MM.1S (cell line): Measurements from ENCODE around the gene TMSB10.

Experiments
- DNase-seq: peaks from one replicate; pipeline ENCODE4 v3.0.0-alpha.2; 2015
- H2AFZ ChIP-seq: fragments of 300-600 bp; sonication (generic); 2 replicates; pipeline ENCODE4 v1.6.0; 2016; ENCODE audit warnings: antibody characterized with exemption, low read length
- H3F3A ChIP-seq: fragments of 300-600 bp; sonication (generic); 2 replicates; pipeline ENCODE4 v1.6.1; 2016; ENCODE audit warnings: mild to moderate bottlenecking, antibody characterized with exemption, low read length, moderate library complexity, mixed read lengths; ENCODE audit not compliant: insufficient read depth
- H3K27ac ChIP-seq: fragments of 300-600 bp; sonication (generic); 2 replicates; pipeline ENCODE4 v1.5.1; 2016; ENCODE audit warnings: mild to moderate bottlenecking, low read length
- H3K27me3 ChIP-seq: fragments of 300-600 bp; sonication (generic); replicated peaks from 2 replicates; pipeline ENCODE4 v1.6.0; 2016; ENCODE audit warnings: low read length; ENCODE audit not compliant: insufficient read depth
- H3K36me3 ChIP-seq: fragments of 300-600 bp; sonication (generic); replicated peaks from 2 replicates; pipeline ENCODE4 v1.6.1; 2016; ENCODE audit warnings: mild to moderate bottlenecking, low read length, mixed read lengths; ENCODE audit not compliant: insufficient read depth
- H3K4me1 ChIP-seq: fragments of 300-600 bp; sonication (generic); 2 replicates; pipeline ENCODE4 v1.6.1; 2016; ENCODE audit warnings: low read length, mixed read lengths
- H3K4me2 ChIP-seq: fragments of 300-600 bp; sonication (generic); 2 replicates; pipeline ENCODE4 v1.6.0; 2016; ENCODE audit warnings: low read depth, low read length
- H3K4me3 ChIP-seq: fragments of 300-600 bp; sonication (generic); 2 replicates; pipeline ENCODE4 v1.5.1; 2016; ENCODE audit warnings: low read length, mixed read lengths
- H3K79me2 ChIP-seq: fragments of 300-600 bp; sonication (generic); 2 replicates; pipeline ENCODE4 v1.6.1; 2016; ENCODE audit warnings: mixed run types, low read length, mixed read lengths
- H3K9ac ChIP-seq: fragments of 300-600 bp; sonication (generic); 2 replicates; pipeline ENCODE4 v1.6.1; 2016; ENCODE audit warnings: low read length, mixed read lengths
- H3K9me2 ChIP-seq: fragments of 300-600 bp; sonication (generic); replicated peaks from 2 replicates; pipeline ENCODE4 v1.6.1; 2016; ENCODE audit warnings: mild to moderate bottlenecking, low read length, mixed read lengths; ENCODE audit not compliant: insufficient read depth
- H3K9me3 ChIP-seq: fragments of 300-600 bp; sonication (generic); replicated peaks from 2 replicates; pipeline ENCODE4 v1.6.1; 2016; ENCODE audit warnings: mild to moderate bottlenecking, low read length, mixed read lengths; ENCODE audit not compliant: insufficient read depth
- H4K20me1 ChIP-seq: fragments of 300-600 bp; sonication (generic); 2 replicates; pipeline ENCODE4 v1.6.1; 2016; ENCODE audit warnings: mild to moderate bottlenecking, low read length, moderate library complexity, mixed read lengths; ENCODE audit not compliant: insufficient read depth
- EZH2 ChIP-seq: fragments of 300-600 bp; sonication (generic); optimal IDR thresholded peaks from 2 replicates; pipeline ENCODE3; 2017; ENCODE audit warnings: low read depth, mild to moderate bottlenecking, antibody characterized with exemption, low read length, mixed read lengths
- EZH2phosphoT487 ChIP-seq: fragments of 300-600 bp; sonication (generic); IDR thresholded peaks from 2 replicates; pipeline ENCODE4 v1.6.1; 2018; ENCODE audit warnings: antibody characterized with exemption, low read length
- TF ChIP-seq, protein P1 (sequence below): fragments of 300-600 bp; sonication (generic); IDR thresholded peaks from 2 replicates; pipeline ENCODE4 v1.5.1; 2016; ENCODE audit warnings: antibody characterized with exemption, low read length, mixed read lengths

TMSB10 gene

GRCh38 chr2:84918430-84918829 is 13.0 kb downstream of the TMSB10 start:
- no peak overlapping the region for H2AFZ ChIP-seq
- no peaks in the 10 kb centered on the region for H3K36me3 ChIP-seq
- DNase-seq: no peak
- no peak overlapping the region for H3K9ac ChIP-seq
- no peaks in the 10 kb centered on the region for H3F3A ChIP-seq
- no peak overlapping the region for H3K27ac ChIP-seq
- H3K9me3 ChIP-seq: no peaks in the 10 kb centered on the region
- H3K27me3 ChIP-seq: no peaks in the 10 kb centered on the region
- no peaks in the 10 kb centered on the region for H4K20me1 ChIP-seq
- H3K9me2 ChIP-seq: no peaks in the 10 kb centered on the region
- no peaks in the 10 kb centered on the region for H3K4me1 ChIP-seq
- no peak for TF ChIP-seq EZH2
- TF ChIP-seq, protein P1, sequence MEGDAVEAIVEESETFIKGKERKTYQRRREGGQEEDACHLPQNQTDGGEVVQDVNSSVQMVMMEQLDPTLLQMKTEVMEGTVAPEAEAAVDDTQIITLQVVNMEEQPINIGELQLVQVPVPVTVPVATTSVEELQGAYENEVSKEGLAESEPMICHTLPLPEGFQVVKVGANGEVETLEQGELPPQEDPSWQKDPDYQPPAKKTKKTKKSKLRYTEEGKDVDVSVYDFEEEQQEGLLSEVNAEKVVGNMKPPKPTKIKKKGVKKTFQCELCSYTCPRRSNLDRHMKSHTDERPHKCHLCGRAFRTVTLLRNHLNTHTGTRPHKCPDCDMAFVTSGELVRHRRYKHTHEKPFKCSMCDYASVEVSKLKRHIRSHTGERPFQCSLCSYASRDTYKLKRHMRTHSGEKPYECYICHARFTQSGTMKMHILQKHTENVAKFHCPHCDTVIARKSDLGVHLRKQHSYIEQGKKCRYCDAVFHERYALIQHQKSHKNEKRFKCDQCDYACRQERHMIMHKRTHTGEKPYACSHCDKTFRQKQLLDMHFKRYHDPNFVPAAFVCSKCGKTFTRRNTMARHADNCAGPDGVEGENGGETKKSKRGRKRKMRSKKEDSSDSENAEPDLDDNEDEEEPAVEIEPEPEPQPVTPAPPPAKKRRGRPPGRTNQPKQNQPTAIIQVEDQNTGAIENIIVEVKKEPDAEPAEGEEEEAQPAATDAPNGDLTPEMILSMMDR: no peak
- no peak for TF ChIP-seq EZH2phosphoT487
- no peaks in the 10 kb centered on the region for H3K79me2 ChIP-seq
- no peak overlapping the region for H3K4me3 ChIP-seq
- H3K4me2 ChIP-seq: no peak overlapping the region

GRCh38 chr2:84919885-84920580 is 14.6 kb downstream of the TMSB10 start:
- H3F3A ChIP-seq: peaks cover 7% of the 10 kb centered on the region
- H3K9ac ChIP-seq: no peak overlapping the region
- TF ChIP-seq, protein P1: no peak
- no peak for TF ChIP-seq EZH2phosphoT487
- no peak for TF ChIP-seq EZH2
- H3K27ac ChIP-seq: no peak overlapping the region
- no peaks in the 10 kb centered on the region for H3K79me2 ChIP-seq
- H3K4me2 ChIP-seq: no peak overlapping the region
- no peaks in the 10 kb centered on the region for H3K36me3 ChIP-seq
- peaks cover 5% of the 10 kb centered on the region for H3K4me1 ChIP-seq
- no peaks in the 10 kb centered on the region for H4K20me1 ChIP-seq
- H3K4me3 ChIP-seq: no peak overlapping the region
- no peaks in the 10 kb centered on the region for H3K9me3 ChIP-seq
- H3K9me2 ChIP-seq: no peaks in the 10 kb centered on the region
- no peaks in the 10 kb centered on the region for H3K27me3 ChIP-seq
- no peak overlapping the region for H2AFZ ChIP-seq
- no peak for DNase-seq

DNA sequence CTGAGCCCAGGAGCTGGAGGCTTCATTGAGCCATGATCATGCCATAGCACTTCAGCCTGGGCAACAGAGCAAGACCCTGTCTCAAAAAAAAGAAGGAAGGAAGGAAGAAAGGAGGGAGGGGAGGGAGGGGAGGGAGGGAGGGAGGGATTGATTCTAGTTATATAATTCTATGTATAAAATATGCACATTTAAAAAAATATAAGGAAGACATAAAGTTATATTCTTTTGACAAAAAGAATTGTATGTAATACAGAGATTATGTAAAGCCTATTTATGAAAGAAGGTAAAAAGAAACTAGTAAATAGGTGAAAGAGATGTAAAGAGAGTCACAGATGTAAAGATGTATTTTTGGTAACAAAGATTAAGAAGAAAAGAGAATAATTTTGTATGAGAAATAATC is 17.6 kb downstream of the TMSB10 start:
- no peak overlapping the region for H2AFZ ChIP-seq
- H3K4me3 ChIP-seq: no peak overlapping the region
- no peaks in the 10 kb centered on the region for H3K79me2 ChIP-seq
- H4K20me1 ChIP-seq: no peaks in the 10 kb centered on the region
- no peaks in the 10 kb centered on the region for H3K9me2 ChIP-seq
- peaks cover 10% of the 10 kb centered on the region for H3K4me1 ChIP-seq
- H3K9ac ChIP-seq: no peak overlapping the region
- H3K27me3 ChIP-seq: no peaks in the 10 kb centered on the region
- no peak overlapping the region for H3K4me2 ChIP-seq
- H3F3A ChIP-seq: peaks cover 18% of the 10 kb centered on the region
- DNase-seq: no peak
- H3K27ac ChIP-seq: no peak overlapping the region
- no peaks in the 10 kb centered on the region for H3K9me3 ChIP-seq
- no peaks in the 10 kb centered on the region for H3K36me3 ChIP-seq
- TF ChIP-seq EZH2phosphoT487 (no peak), EZH2 (no peak)
- TF ChIP-seq, protein P1: no peak
